ENCODE measurements around the gene PITPNC1. TPM values are rescaled to one million over a fixed set of nuclear protein-coding genes. Genes with fewer than 3 reads are reported as not detected.

PITPNC1 gene
- polyA plus RNA-seq, 1 donor from 2014 or later: 18.8 TPM

DNA sequence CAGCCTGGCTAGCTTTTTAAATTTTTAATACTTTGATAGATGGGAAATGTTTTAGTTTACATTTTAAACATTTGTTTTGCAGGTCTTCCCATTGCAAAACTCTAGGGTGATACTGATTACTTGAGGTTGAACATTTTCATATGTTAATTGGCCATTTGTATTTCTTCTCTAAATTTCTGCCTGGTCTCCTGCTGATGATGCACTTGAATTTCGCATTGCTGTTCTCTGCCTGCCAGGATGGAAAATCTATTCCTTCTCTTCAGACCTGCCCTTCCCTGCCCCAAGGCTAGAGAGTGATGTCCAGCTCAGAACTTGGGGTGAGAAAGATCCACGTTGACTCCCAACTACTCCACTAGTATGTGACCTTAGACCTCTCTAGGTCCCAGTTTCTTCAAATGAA, 134.7 kb downstream of the PITPNC1 start:
- Histone ChIP-seq H3K4me3 (ENCODE audit: low read length) (no peak overlapping the region), H3K36me3 (ENCODE audit: insufficient read depth, low read length) (no peaks in the 10 kb centered on the region), H3K9ac (ENCODE audit: low read length) (no peak overlapping the region), H3K27me3 (ENCODE audit: insufficient read depth, low read depth, low read length) (no peaks in the 10 kb centered on the region), H3K79me2 (replicated peaks; ENCODE audit: insufficient read depth, low read length) (no peaks in the 10 kb centered on the region), H3K9me2 (ENCODE audit: insufficient read depth, low read length) (no peaks in the 10 kb centered on the region), H2AFZ (ENCODE audit: low read depth, low read length) (no peak overlapping the region), H3K9me3 (ENCODE audit: low read length) (no peaks in the 10 kb centered on the region), H3F3A (ENCODE audit: insufficient read depth, low read length, poor library complexity, severe bottlenecking) (peaks cover 3% of the 10 kb centered on the region), H3K4me2 (ENCODE audit: low read length) (no peak overlapping the region), H3K27ac (ENCODE audit: low read length) (no peak overlapping the region), H4K20me1 (ENCODE audit: insufficient read depth) (no peaks in the 10 kb centered on the region)
- TF ChIP-seq EP300 (conservative IDR thresholded peaks at IDR 0.05; ENCODE audit: poor library complexity, severe bottlenecking) (no peak), REST (IDR thresholded peaks at IDR 0.05; ENCODE audit: borderline replicate concordance) (no peak), MXI1 (conservative IDR thresholded peaks at IDR 0.05; ENCODE audit: poor library complexity, severe bottlenecking) (no peak), TAF1 (IDR thresholded peaks at IDR 0.05; ENCODE audit: low read depth) (no peak), EZH2 (IDR thresholded peaks at IDR 0.05; ENCODE audit: borderline replicate concordance, insufficient read depth, low read length, poor library complexity, severe bottlenecking) (no peak), SMC3 (conservative IDR thresholded peaks at IDR 0.05; ENCODE audit: poor library complexity) (no peak), POLR2AphosphoS5 (IDR thresholded peaks at IDR 0.05) (no peak), RAD21 (conservative IDR thresholded peaks at IDR 0.05) (no peak), CTCF (IDR thresholded peaks at IDR 0.05; ENCODE audit: poor library complexity, severe bottlenecking) (no peak)

GRCh38 chr17:67514998-67515397, 137.9 kb downstream of the PITPNC1 start:
- Histone ChIP-seq H3K4me2 (ENCODE audit: low read length) (no peak overlapping the region), H4K20me1 (ENCODE audit: insufficient read depth) (no peaks in the 10 kb centered on the region), H3K27ac (ENCODE audit: low read length) (no peak overlapping the region), H2AFZ (ENCODE audit: low read depth, low read length) (no peak overlapping the region), H3K9me2 (ENCODE audit: insufficient read depth, low read length) (no peaks in the 10 kb centered on the region), H3K9me3 (ENCODE audit: low read length) (no peaks in the 10 kb centered on the region), H3K9ac (ENCODE audit: low read length) (no peak overlapping the region), H3K4me3 (ENCODE audit: low read length) (no peak overlapping the region), H3K27me3 (ENCODE audit: insufficient read depth, low read depth, low read length) (no peaks in the 10 kb centered on the region), H3K36me3 (ENCODE audit: insufficient read depth, low read length) (no peaks in the 10 kb centered on the region), H3K79me2 (replicated peaks; ENCODE audit: insufficient read depth, low read length) (peaks cover 9% of the 10 kb centered on the region), H3F3A (ENCODE audit: insufficient read depth, low read length, poor library complexity, severe bottlenecking) (peaks cover 3% of the 10 kb centered on the region)
- TF ChIP-seq REST (IDR thresholded peaks at IDR 0.05; ENCODE audit: borderline replicate concordance) (no peak), POLR2AphosphoS5 (IDR thresholded peaks at IDR 0.05) (no peak), SMC3 (conservative IDR thresholded peaks at IDR 0.05; ENCODE audit: poor library complexity) (no peak), RAD21 (conservative IDR thresholded peaks at IDR 0.05) (no peak), TAF1 (IDR thresholded peaks at IDR 0.05; ENCODE audit: low read depth) (no peak), EZH2 (IDR thresholded peaks at IDR 0.05; ENCODE audit: borderline replicate concordance, insufficient read depth, low read length, poor library complexity, severe bottlenecking) (no peak), MXI1 (conservative IDR thresholded peaks at IDR 0.05; ENCODE audit: poor library complexity, severe bottlenecking) (no peak), EP300 (conservative IDR thresholded peaks at IDR 0.05; ENCODE audit: poor library complexity, severe bottlenecking) (no peak)

Data from neural cell (in vitro differentiated cells).